SK-N-SH (cell line): ENCODE data around the gene SBSN. TPM values are rescaled to one million over a fixed set of nuclear protein-coding genes. Genes with fewer than 3 reads are reported as not detected.

Experiments
- CTCF ChIA-PET: fragments of 300-600, 350-600 bp; formaldehyde crosslinking; extraction: SDS; loops from one replicate; lab custom pipeline; 2021; lab: Yijun Ruan, JAX
- POLR2A ChIA-PET: fragments of 350-600 bp; sonication (Branson Sonifier 250); formaldehyde crosslinking; extraction: SDS; loops from one replicate; lab custom pipeline; 2020; ENCODE audit warnings: antibody characterized with exemption, inconsistent platforms; lab: Yijun Ruan, JAX
- DNase-seq: peaks from one replicate; pipeline ENCODE4 v3.0.0; 2012
- H2AFZ ChIP-seq: fragments of 200-600 bp; sonication (generic); 2 replicates; pipeline ENCODE4 v1.8.1; 2016; ENCODE audit warnings: antibody characterized with exemption, mild to moderate bottlenecking, low read depth
- H3F3A ChIP-seq: fragments of 200-600 bp; sonication (generic); replicated peaks from 2 replicates; pipeline ENCODE3; 2016; ENCODE audit warnings: antibody characterized with exemption, mild to moderate bottlenecking; ENCODE audit not compliant: insufficient read depth
- H3K27ac ChIP-seq, 2 experiments: fragments of 200-500 bp in 1 of 2; fragments of 200-600 bp in 1 of 2; sonication (Bioruptor generic) in 1 of 2; sonication (generic), shearing (Covaris generic) in 1 of 2; 2 replicates each; pipeline versions ENCODE4 v1.5.1 to v1.6.1; 2014 to 2016; ENCODE audit warnings: low read depth in 2 of 2, inconsistent platforms in 1 of 2, low read length in 1 of 2, mild to moderate bottlenecking in 1 of 2, mixed read lengths in 1 of 2
- H3K27me3 ChIP-seq: fragments of 200-600 bp; sonication (generic), shearing (Covaris generic); 2 replicates; pipeline ENCODE4 v1.6.1; 2016; ENCODE audit warnings: mixed run types; ENCODE audit not compliant: insufficient read depth
- H3K36me3 ChIP-seq, 2 experiments: fragments of 200-500 bp in 1 of 2; fragments of 200-600 bp in 1 of 2; sonication (Bioruptor generic) in 1 of 2; sonication (generic) in 1 of 2; replicated peaks in 1 of 2; 2 replicates each; pipeline versions ENCODE3 to v1.5.1; 2014 to 2016; ENCODE audit warnings: low read length in 1 of 2, mild to moderate bottlenecking in 1 of 2; ENCODE audit not compliant: insufficient read depth in 2 of 2, control insufficient read depth in 1 of 2
- H3K4me1 ChIP-seq, 2 experiments: fragments of 200-500 bp in 1 of 2; fragments of 200-600 bp in 1 of 2; sonication (Bioruptor generic) in 1 of 2; sonication (generic), shearing (Covaris generic) in 1 of 2; 2 replicates each; pipeline versions ENCODE4 v1.5.1 to v1.6.1; 2014 to 2016; ENCODE audit warnings: low read depth in 1 of 2, low read length in 1 of 2, mixed run types in 1 of 2; ENCODE audit not compliant: insufficient read depth in 2 of 2, control insufficient read depth in 1 of 2
- H3K4me2 ChIP-seq: fragments of 200-600 bp; sonication (generic), shearing (Covaris generic); 2 replicates; pipeline ENCODE4 v1.6.1; 2017; ENCODE audit warnings: mixed run types
- H3K4me3 ChIP-seq, 2 experiments: fragments of 200-500 bp in 1 of 2; fragments of 200-600 bp in 1 of 2; sonication (Bioruptor generic) in 1 of 2; sonication (generic), shearing (Covaris generic) in 1 of 2; 2 replicates each; pipeline versions ENCODE4 v1.5.1 to v1.8.1; 2014 to 2016; ENCODE audit warnings: low read depth in 2 of 2, inconsistent platforms in 1 of 2, low read length in 1 of 2, mild to moderate bottlenecking in 1 of 2, mixed read lengths in 1 of 2, moderate library complexity in 1 of 2
- H3K79me2 ChIP-seq: fragments of 200-600 bp; sonication (generic); 2 replicates; pipeline ENCODE4 v1.8.1; 2017; ENCODE audit warnings: mild to moderate bottlenecking; ENCODE audit not compliant: insufficient read depth
- H3K9ac ChIP-seq: fragments of 200-600 bp; sonication (generic); 2 replicates; pipeline ENCODE4 v1.6.1; 2017; ENCODE audit warnings: mixed run types
- H3K9me2 ChIP-seq: fragments of 200-600 bp; sonication (generic); 2 replicates; pipeline ENCODE4 v1.6.1; 2017; ENCODE audit warnings: mixed run types
- H3K9me3 ChIP-seq: fragments of 200-600 bp; sonication (generic); 2 replicates; pipeline ENCODE4 v1.6.1; 2017; ENCODE audit warnings: mixed run types, mild to moderate bottlenecking, moderate library complexity
- H4K20me1 ChIP-seq: fragments of 200-600 bp; sonication (generic); 2 replicates; pipeline ENCODE4 v1.6.1; 2017; ENCODE audit warnings: mild to moderate bottlenecking, mixed run types; ENCODE audit not compliant: insufficient read depth
- CHD2 ChIP-seq: fragments of 150-350 bp; IDR thresholded peaks from 2 replicates; pipeline ENCODE4 v1.6.1; 2018; ENCODE audit warnings: low read length; ENCODE audit not compliant: partially characterized antibody
- ELF1 ChIP-seq: IDR thresholded peaks from 2 replicates; pipeline ENCODE4 v1.4.0; 2012
- FOSL2 ChIP-seq: IDR thresholded peaks from 2 replicates; pipeline ENCODE4 v1.4.0; 2012; ENCODE audit warnings: low read depth, mild to moderate bottlenecking, moderate library complexity, borderline replicate concordance
- FOXM1 ChIP-seq: IDR thresholded peaks from 2 replicates; pipeline ENCODE4 v1.4.0; 2012; ENCODE audit warnings: low read depth, mild to moderate bottlenecking
- JUND ChIP-seq: IDR thresholded peaks from 2 replicates; pipeline ENCODE4 v1.4.0; 2012
- MEF2A ChIP-seq: IDR thresholded peaks from 2 replicates; pipeline ENCODE4 v1.4.0; 2012; ENCODE audit warnings: low read depth, borderline replicate concordance
- NFIC ChIP-seq: IDR thresholded peaks from 2 replicates; pipeline ENCODE4 v1.4.0; 2012; ENCODE audit warnings: borderline replicate concordance
- RFX5 ChIP-seq: IDR thresholded peaks from 2 replicates; pipeline ENCODE4 v1.6.1; 2012; ENCODE audit warnings: mild to moderate bottlenecking, improper control_type of control experiment, low read length
- RXRA ChIP-seq: IDR thresholded peaks from 2 replicates; pipeline ENCODE4 v1.4.0; 2012; ENCODE audit warnings: low read depth, mild to moderate bottlenecking, borderline replicate concordance
- SIN3A ChIP-seq: IDR thresholded peaks from 2 replicates; pipeline ENCODE4 v1.6.1; 2012; ENCODE audit warnings: low read depth, mild to moderate bottlenecking, low read length, moderate library complexity, borderline replicate concordance
- TAF1 ChIP-seq: IDR thresholded peaks from 2 replicates; pipeline ENCODE4 v1.6.1; 2012; ENCODE audit warnings: low read depth, mild to moderate bottlenecking, low read length, moderate library complexity, borderline replicate concordance
- TCF12 ChIP-seq: IDR thresholded peaks from 2 replicates; pipeline ENCODE4 v1.4.0; 2012
- YY1 ChIP-seq: IDR thresholded peaks from 2 replicates; pipeline ENCODE4 v1.4.0; 2012; ENCODE audit warnings: low read depth, mild to moderate bottlenecking
- WGBS: methylation state at CpG from one replicate; pipeline ENCODE4 v1.1.6; 2017; ENCODE audit warnings: low lambda C conversion rate; 5-methylcytosine and 5-hydroxymethylcytosine counted together
- polyA plus RNA-seq, 3 experiments: library from polyadenylated mRNA; depleted of rRNA; stranded (reverse); fragments of >200 nt; gene quantifications; 2 replicates each; pipeline ENCODE4 v1.2.3, GENCODE V29; 2012
- TF ChIP-seq, protein P1 (sequence below): fragments of 150-350 bp; IDR thresholded peaks from 2 replicates; pipeline ENCODE4 v1.6.1; 2017; ENCODE audit warnings: antibody characterized with exemption, low read length, low read depth, borderline replicate concordance
- TF ChIP-seq, protein P2 (sequence below): IDR thresholded peaks from 2 replicates; pipeline ENCODE4 v1.4.0; 2012; ENCODE audit warnings: low read depth, borderline replicate concordance
- TF ChIP-seq, protein P3 (sequence below): fragments of 150-350 bp; IDR thresholded peaks from 2 replicates; pipeline ENCODE4 v1.6.1; 2016; ENCODE audit warnings: mild to moderate bottlenecking, low read depth, low read length
- TF ChIP-seq, protein P4 (sequence below): IDR thresholded peaks from 2 replicates; pipeline ENCODE4; 2012

Gene SBSN
- polyA plus RNA-seq, 1 of the 3 experiments (the other 2 are of a cell fraction), result 0.25 TPM

DNA sequence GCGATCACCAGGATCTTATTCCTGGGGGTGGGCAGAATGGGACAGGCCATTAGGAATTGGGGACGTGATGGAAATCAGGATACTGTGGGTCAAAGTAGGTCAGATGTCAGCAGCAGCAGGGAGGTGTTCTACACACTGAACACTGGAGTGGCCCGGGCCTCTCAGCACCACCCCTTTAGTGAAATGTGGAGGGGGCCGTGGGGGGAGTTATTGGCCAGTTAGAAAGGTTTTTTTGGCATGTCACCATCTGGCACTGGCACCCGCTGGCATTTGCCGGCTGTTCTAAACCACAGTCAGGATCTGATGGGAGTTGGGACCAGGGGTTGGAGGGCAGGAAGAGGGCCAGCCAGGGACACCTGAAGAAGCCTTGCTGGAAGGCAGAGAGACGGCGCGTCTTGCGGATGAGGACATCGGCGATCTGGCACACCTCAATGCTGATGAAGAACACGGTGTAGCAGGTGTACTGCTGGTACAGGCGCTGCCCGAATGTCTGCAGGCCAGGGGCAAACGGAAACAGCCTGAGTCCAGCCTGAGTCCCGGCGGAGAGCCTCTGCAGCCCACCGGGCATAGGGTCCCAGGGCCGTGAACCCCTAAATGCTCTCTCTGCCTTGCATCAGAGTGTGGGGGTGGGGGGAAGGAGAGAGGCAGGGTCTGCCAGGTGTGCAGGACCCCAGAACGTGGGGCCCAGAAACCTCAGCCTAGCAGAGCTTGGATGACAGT lies 23.1 kb upstream of the SBSN start:
- Histone ChIP-seq H3K27me3 (no peaks in the 10 kb centered on the region; the same call in 1 of the 2 replicates), H2AFZ (no peak overlapping the region), H3K4me1 (peaks cover 4 to 9% of the 10 kb centered on the region in 2 experiments; a peak in 1 of 4 replicates), H3K9me3 (no peaks in the 10 kb centered on the region), H4K20me1 (peaks cover 5% of the 10 kb centered on the region; the same call in 1 of the 2 replicates), H3K4me2 (no peak overlapping the region), H3K9ac (no peak overlapping the region)
- CTCF ChIA-PET, result no interaction called here
- DNase-seq, result no peak
- no peak for TF ChIP-seq RXRA
- TF ChIP-seq, protein P1, sequence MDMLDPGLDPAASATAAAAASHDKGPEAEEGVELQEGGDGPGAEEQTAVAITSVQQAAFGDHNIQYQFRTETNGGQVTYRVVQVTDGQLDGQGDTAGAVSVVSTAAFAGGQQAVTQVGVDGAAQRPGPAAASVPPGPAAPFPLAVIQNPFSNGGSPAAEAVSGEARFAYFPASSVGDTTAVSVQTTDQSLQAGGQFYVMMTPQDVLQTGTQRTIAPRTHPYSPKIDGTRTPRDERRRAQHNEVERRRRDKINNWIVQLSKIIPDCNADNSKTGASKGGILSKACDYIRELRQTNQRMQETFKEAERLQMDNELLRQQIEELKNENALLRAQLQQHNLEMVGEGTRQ, result no peak
- TF ChIP-seq, protein P2, sequence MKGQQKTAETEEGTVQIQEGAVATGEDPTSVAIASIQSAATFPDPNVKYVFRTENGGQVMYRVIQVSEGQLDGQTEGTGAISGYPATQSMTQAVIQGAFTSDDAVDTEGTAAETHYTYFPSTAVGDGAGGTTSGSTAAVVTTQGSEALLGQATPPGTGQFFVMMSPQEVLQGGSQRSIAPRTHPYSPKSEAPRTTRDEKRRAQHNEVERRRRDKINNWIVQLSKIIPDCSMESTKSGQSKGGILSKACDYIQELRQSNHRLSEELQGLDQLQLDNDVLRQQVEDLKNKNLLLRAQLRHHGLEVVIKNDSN, result no peak
- no peak for TF ChIP-seq MEF2A
- TF ChIP-seq, protein P3, sequence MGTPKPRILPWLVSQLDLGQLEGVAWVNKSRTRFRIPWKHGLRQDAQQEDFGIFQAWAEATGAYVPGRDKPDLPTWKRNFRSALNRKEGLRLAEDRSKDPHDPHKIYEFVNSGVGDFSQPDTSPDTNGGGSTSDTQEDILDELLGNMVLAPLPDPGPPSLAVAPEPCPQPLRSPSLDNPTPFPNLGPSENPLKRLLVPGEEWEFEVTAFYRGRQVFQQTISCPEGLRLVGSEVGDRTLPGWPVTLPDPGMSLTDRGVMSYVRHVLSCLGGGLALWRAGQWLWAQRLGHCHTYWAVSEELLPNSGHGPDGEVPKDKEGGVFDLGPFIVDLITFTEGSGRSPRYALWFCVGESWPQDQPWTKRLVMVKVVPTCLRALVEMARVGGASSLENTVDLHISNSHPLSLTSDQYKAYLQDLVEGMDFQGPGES, result no peak
- no peak for TF ChIP-seq JUND
- TF ChIP-seq TCF12, result no peak
- no peak for TF ChIP-seq SIN3A
- TF ChIP-seq FOXM1, result no peak
- no peak for TF ChIP-seq NFIC
- TF ChIP-seq YY1, result no peak
- no peak for TF ChIP-seq RFX5
- TF ChIP-seq CHD2, result no peak
- no peak for TF ChIP-seq TAF1
- no peak for TF ChIP-seq ELF1
- no peak for TF ChIP-seq FOSL2
- TF ChIP-seq, protein P4, sequence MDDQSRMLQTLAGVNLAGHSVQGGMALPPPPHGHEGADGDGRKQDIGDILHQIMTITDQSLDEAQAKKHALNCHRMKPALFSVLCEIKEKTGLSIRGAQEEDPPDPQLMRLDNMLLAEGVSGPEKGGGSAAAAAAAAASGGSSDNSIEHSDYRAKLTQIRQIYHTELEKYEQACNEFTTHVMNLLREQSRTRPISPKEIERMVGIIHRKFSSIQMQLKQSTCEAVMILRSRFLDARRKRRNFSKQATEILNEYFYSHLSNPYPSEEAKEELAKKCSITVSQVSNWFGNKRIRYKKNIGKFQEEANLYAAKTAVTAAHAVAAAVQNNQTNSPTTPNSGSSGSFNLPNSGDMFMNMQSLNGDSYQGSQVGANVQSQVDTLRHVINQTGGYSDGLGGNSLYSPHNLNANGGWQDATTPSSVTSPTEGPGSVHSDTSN, result no peak
- TF ChIP-seq, all 33 proteins: peak for 0
- Histone ChIP-seq H3K79me2 (peaks cover 8% of the 10 kb centered on the region), H3K27ac (no peak overlapping the region), H3F3A (no peaks in the 10 kb centered on the region), H3K9me2 (no peaks in the 10 kb centered on the region), H3K4me3 (no peak overlapping the region), H3K36me3 (peaks cover 0 to 12% of the 10 kb centered on the region in 2 experiments)
- POLR2A ChIA-PET, result no interaction called here
- WGBS, result 91% methylated on average over 21 of the region's 21 CpGs
